ENCODE data around the gene SELENOM. TPM values are rescaled to one million over a fixed set of nuclear protein-coding genes. Genes with fewer than 3 reads are reported as not detected.

SELENOM gene
- total RNA-seq, 3 donors from 2014 or later (not counting 1 experiment from before 2014, with no cell fraction given), result 8.1 to 14.0 (median 10.6) TPM

GRCh38 chr22:31128156-31128555 lies 20.8 kb upstream of the SELENOM start:
- Histone ChIP-seq H3K36me3 (ENCODE audit: control insufficient read depth, insufficient read depth, low read length) (no peaks in the 10 kb centered on the region), H3K9me3 (ENCODE audit: control insufficient read depth, insufficient read depth, low read length) (no peaks in the 10 kb centered on the region), H3K4me3 (ENCODE audit: low read length) (no peak overlapping the region), H3K27ac (ENCODE audit: low read length) (no peak overlapping the region), H3K27me3 (ENCODE audit: control insufficient read depth, insufficient read depth, low read length) (no peaks in the 10 kb centered on the region), H3K4me1 (ENCODE audit: control insufficient read depth, insufficient read depth, low read length) (no peaks in the 10 kb centered on the region)
- Mint-ChIP-seq H3K4me1 (no peaks in the 10 kb centered on the region), H3K27ac (no peak overlapping the region), H3K4me3 (no peak overlapping the region), H3K27me3 (ENCODE audit: low read depth in 2 of 2) (no peaks in the 10 kb centered on the region), H3K9me3 (no peaks in the 10 kb centered on the region), H3K36me3 (no peaks in the 10 kb centered on the region)
- WGBS (ENCODE audit: insufficient coverage), result 87% methylated on average over 7 of the region's 7 CpGs
- TF ChIP-seq CTCF (IDR thresholded peaks at IDR 0.05), result no peak
- intact Hi-C loops (cut with micrococcal nuclease), result no loop called here
- ATAC-seq (no peak), DNase-seq (no peak)

- Mint-ChIP-seq H3K36me3 (no peaks in the 10 kb centered on the region), H3K4me3 (no peak overlapping the region), H3K4me1 (no peaks in the 10 kb centered on the region), H3K27ac (no peak overlapping the region), H3K9me3 (no peaks in the 10 kb centered on the region), H3K27me3 (ENCODE audit: low read depth in 2 of 2) (no peaks in the 10 kb centered on the region)
- Histone ChIP-seq H3K4me3 (ENCODE audit: low read length) (no peak overlapping the region), H3K36me3 (ENCODE audit: control insufficient read depth, insufficient read depth, low read length) (no peaks in the 10 kb centered on the region), H3K4me1 (ENCODE audit: control insufficient read depth, insufficient read depth, low read length) (no peaks in the 10 kb centered on the region), H3K9me3 (ENCODE audit: control insufficient read depth, insufficient read depth, low read length) (no peaks in the 10 kb centered on the region), H3K27me3 (ENCODE audit: control insufficient read depth, insufficient read depth, low read length) (no peaks in the 10 kb centered on the region), H3K27ac (ENCODE audit: low read length) (no peak overlapping the region)
- 51% methylated on average over 19 of the region's 19 CpGs for WGBS (ENCODE audit: insufficient coverage)
- no peak for TF ChIP-seq CTCF (IDR thresholded peaks at IDR 0.05)
- intact Hi-C loops (cut with micrococcal nuclease), result no loop called here
- no peak for DNase-seq
- ATAC-seq, result no peak
Measured at GRCh38 chr22:31127181-31127772, 19.9 kb upstream of the SELENOM start.

- H3K4me3 Mint-ChIP-seq, result no peak overlapping the region
- no peak for DNase-seq
- ATAC-seq, result no peak
- H3K27me3 Mint-ChIP-seq (ENCODE audit: low read depth in 2 of 2), result no peaks in the 10 kb centered on the region
- TF ChIP-seq CTCF (IDR thresholded peaks at IDR 0.05), result no peak
- H3K36me3 Mint-ChIP-seq, result no peaks in the 10 kb centered on the region
- H3K27ac Mint-ChIP-seq, result no peak overlapping the region
- H3K9me3 ChIP-seq (ENCODE audit: control insufficient read depth, insufficient read depth, low read length), result no peaks in the 10 kb centered on the region
- intact Hi-C loops (cut with micrococcal nuclease), result no loop called here
- no peak overlapping the region for H3K4me3 ChIP-seq (ENCODE audit: low read length)
- no peaks in the 10 kb centered on the region for H3K4me1 ChIP-seq (ENCODE audit: control insufficient read depth, insufficient read depth, low read length)
- H3K27ac ChIP-seq (ENCODE audit: low read length), result no peak overlapping the region
- no peaks in the 10 kb centered on the region for H3K9me3 Mint-ChIP-seq
- 84% methylated on average over 12 of the region's 13 CpGs for WGBS (ENCODE audit: insufficient coverage)
- H3K4me1 Mint-ChIP-seq, result no peaks in the 10 kb centered on the region
- H3K27me3 ChIP-seq (ENCODE audit: control insufficient read depth, insufficient read depth, low read length), result no peaks in the 10 kb centered on the region
- H3K36me3 ChIP-seq (ENCODE audit: control insufficient read depth, insufficient read depth, low read length), result no peaks in the 10 kb centered on the region
Measured at GRCh38 chr22:31126869-31127175, 19.5 kb upstream of the SELENOM start.

GRCh38 chr22:31126128-31126868 lies 18.9 kb upstream of the SELENOM start:
- no peak for DNase-seq
- Histone ChIP-seq H3K27ac (ENCODE audit: low read length) (no peak overlapping the region), H3K4me3 (ENCODE audit: low read length) (no peak overlapping the region), H3K9me3 (ENCODE audit: control insufficient read depth, insufficient read depth, low read length) (no peaks in the 10 kb centered on the region), H3K27me3 (ENCODE audit: control insufficient read depth, insufficient read depth, low read length) (no peaks in the 10 kb centered on the region), H3K36me3 (ENCODE audit: control insufficient read depth, insufficient read depth, low read length) (no peaks in the 10 kb centered on the region), H3K4me1 (ENCODE audit: control insufficient read depth, insufficient read depth, low read length) (no peaks in the 10 kb centered on the region)
- Mint-ChIP-seq H3K27ac (no peak overlapping the region), H3K4me1 (no peaks in the 10 kb centered on the region), H3K36me3 (no peaks in the 10 kb centered on the region), H3K9me3 (no peaks in the 10 kb centered on the region), H3K27me3 (ENCODE audit: low read depth in 2 of 2) (no peaks in the 10 kb centered on the region), H3K4me3 (no peak overlapping the region)
- WGBS (ENCODE audit: insufficient coverage), result 84% methylated on average over 22 of the region's 22 CpGs
- ATAC-seq, result no peak
- intact Hi-C loops (cut with micrococcal nuclease), result no loop called here
- TF ChIP-seq CTCF (IDR thresholded peaks at IDR 0.05), result no peak

Measured in natural killer cell (primary cell).